HepG2 (cell line): Measurements from ENCODE around the gene PTPN22. TPM values are rescaled to one million over a fixed set of nuclear protein-coding genes. Genes with fewer than 3 reads are reported as not detected.
A peak's percentile ranks its signal among the peaks of the same experiment; 100 is the strongest.

ENCODE experiments used
- ATAC-seq: fragments of 200-7000 bp; cut with Tn5 transposase; 3 replicates; pipeline ENCODE4 v1.9.1; 2020; ENCODE audit warnings: mild to moderate bottlenecking, moderate library complexity
- BruUV-seq: library from RNA; stranded (reverse); fragments of 400-500 nt; replicated peaks from 2 replicates; lab custom pipeline; 2021; lab: Mats Ljungman, UMichigan
- CTCF ChIA-PET: fragments of 300-600 bp; formaldehyde crosslinking; extraction: SDS; loops from one replicate; lab custom pipeline; 2021; ENCODE audit warnings: low total read pairs, inconsistent platforms, low intra/inter-chr PET ratio; lab: Yijun Ruan, JAX
- POLR2A ChIA-PET: fragments of 350-600 bp; sonication (Branson Sonifier 250); formaldehyde crosslinking; loops from one replicate; lab custom pipeline; 2020; ENCODE audit warnings: antibody characterized with exemption, inconsistent platforms; lab: Yijun Ruan, JAX
- DNase-seq: peaks from one replicate; pipeline ENCODE4 v3.0.0-alpha.2; 2015; ENCODE audit warnings: low spot score
- FAIRE-seq: peaks from 3 replicates; lab custom pipeline; 2011; peaks lifted over from hg19 to GRCh38; lab: Jason Lieb, UNC
- H2AFZ ChIP-seq: one replicate; pipeline ENCODE4 v1.6.1; 2011; ENCODE audit warnings: low read length, inconsistent platforms
- H3K27ac ChIP-seq: fragments of 300-600 bp; 3 replicates; pipeline ENCODE4 v1.8.0; 2011; ENCODE audit warnings: mixed run types, mild to moderate bottlenecking, mixed read lengths, low read length, inconsistent platforms; ENCODE audit not compliant: insufficient read depth; ENCODE audit errors: extremely low read length
- H3K27me3 ChIP-seq, 2 experiments: fragments of 200-600 bp in 1 of 2; 2 replicates in 1 of 2; 3 replicates in 1 of 2; pipeline versions ENCODE4 v1.6.0 to v1.8.0; 2011; ENCODE audit warnings: low read length in 2 of 2, mild to moderate bottlenecking in 2 of 2, moderate library complexity in 2 of 2, inconsistent platforms in 1 of 2; ENCODE audit not compliant: insufficient read depth in 2 of 2, control insufficient read depth in 1 of 2
- H3K36me3 ChIP-seq, 2 experiments: fragments of 200-600 bp in 1 of 2; replicated peaks in 1 of 2; 2 replicates in 1 of 2; 3 replicates in 1 of 2; pipeline versions ENCODE4 v1.5.1 to v1.8.0; 2011; ENCODE audit warnings: low read length in 2 of 2, inconsistent platforms in 1 of 2; ENCODE audit not compliant: insufficient read depth in 2 of 2, control insufficient read depth in 1 of 2
- H3K4me1 ChIP-seq: 2 replicates; pipeline ENCODE4 v1.5.1; 2012; ENCODE audit warnings: low read length, inconsistent platforms; ENCODE audit not compliant: insufficient read depth
- H3K4me2 ChIP-seq: 2 replicates; pipeline ENCODE4 v1.6.0; 2011; ENCODE audit warnings: low read depth, low read length, inconsistent platforms
- H3K4me3 ChIP-seq, 3 experiments: fragments of 200-600 bp in 1 of 3; sonication (generic), shearing (Covaris generic) in 1 of 3; replicated peaks in 1 of 3; 2 replicates each; pipeline ENCODE4 v1.5.1; 2011 to 2016; ENCODE audit warnings: low read length in 3 of 3, inconsistent platforms in 2 of 3, low read depth in 2 of 3, mild to moderate bottlenecking in 2 of 3, control low read depth in 1 of 3, mixed read lengths in 1 of 3; ENCODE audit not compliant: insufficient read depth in 1 of 3
- H3K79me2 ChIP-seq: one replicate; pipeline ENCODE4 v1.6.1; 2011; ENCODE audit warnings: low read length, inconsistent platforms; ENCODE audit not compliant: insufficient read depth
- H3K9ac ChIP-seq: 2 replicates; pipeline ENCODE4 v1.6.0; 2011; ENCODE audit warnings: mild to moderate bottlenecking, low read depth, low read length, inconsistent platforms; ENCODE audit not compliant: insufficient read depth
- H3K9me3 ChIP-seq: 2 replicates; pipeline ENCODE4 v1.5.1; 2012; ENCODE audit warnings: mild to moderate bottlenecking, low read length
- H4K20me1 ChIP-seq: 2 replicates; pipeline ENCODE4 v1.6.0; 2011; ENCODE audit warnings: inconsistent platforms, mild to moderate bottlenecking, low read length, moderate library complexity; ENCODE audit not compliant: insufficient read depth
- ASH2L ChIP-seq: fragments of 300-600, 200-600 bp; sonication (generic); IDR thresholded peaks from 2 replicates; pipeline ENCODE4 v1.7.0; 2017; ENCODE audit warnings: low read depth, mild to moderate bottlenecking, moderate library complexity, mixed read lengths, low read length; ENCODE audit not compliant: insufficient read length
- FOXP1 ChIP-seq, 2 experiments: fragments of 450-650 bp in 1 of 2; IDR thresholded peaks; 2 replicates each; pipeline ENCODE4 v1.6.1; 2017 to 2018; ENCODE audit warnings: antibody characterized with exemption in 1 of 2
- MXI1 ChIP-seq: IDR thresholded peaks from 3 replicates; pipeline ENCODE4 v1.6.1; 2012; ENCODE audit warnings: low read depth, low read length, inconsistent platforms, borderline replicate concordance
- PBX2 ChIP-seq: IDR thresholded peaks from 2 replicates; pipeline ENCODE4 v1.6.1; 2016; ENCODE audit warnings: control low read depth
- PPARG ChIP-seq: conservative IDR thresholded peaks from 2 replicates; pipeline ENCODE4 v1.6.1; 2016; ENCODE audit warnings: missing biosample characterization, missing genetic modification reagents
- TGIF2 ChIP-seq: IDR thresholded peaks from 2 replicates; pipeline ENCODE4 v1.6.1; 2016; ENCODE audit warnings: control low read depth, missing compliant biosample characterization
- ZNF121 ChIP-seq: sonication (generic); formaldehyde crosslinking; IDR thresholded peaks from 2 replicates; pipeline ENCODE4 v1.5.0; 2020; ENCODE audit warnings: mild to moderate bottlenecking, missing genetic modification reagents
- ZNF143 ChIP-seq: sonication (generic); formaldehyde crosslinking; IDR thresholded peaks from 2 replicates; pipeline ENCODE4 v1.4.0; 2020; ENCODE audit warnings: missing genetic modification reagents
- ZNF17 ChIP-seq: sonication (generic); formaldehyde crosslinking; IDR thresholded peaks from 2 replicates; pipeline ENCODE4 v1.5.0; 2020; ENCODE audit warnings: mild to moderate bottlenecking, missing genetic modification reagents
- ZNF224 ChIP-seq: sonication (generic); formaldehyde crosslinking; IDR thresholded peaks from 2 replicates; pipeline ENCODE4 v1.5.0; 2020; ENCODE audit warnings: mild to moderate bottlenecking, missing genetic modification reagents
- ZNF264 ChIP-seq: sonication (generic); formaldehyde crosslinking; IDR thresholded peaks from 2 replicates; pipeline ENCODE4 v1.4.0; 2020; ENCODE audit warnings: missing genetic modification reagents
- ZNF292 ChIP-seq: sonication (generic); formaldehyde crosslinking; IDR thresholded peaks from 2 replicates; pipeline ENCODE4 v1.8.1; 2022; ENCODE audit warnings: mild to moderate bottlenecking, low read depth, missing genetic modification reagents, borderline replicate concordance
- ZNF333 ChIP-seq: sonication (generic); formaldehyde crosslinking; IDR thresholded peaks from 2 replicates; pipeline ENCODE4 v1.4.0; 2020; ENCODE audit warnings: mild to moderate bottlenecking, missing genetic modification reagents, borderline replicate concordance
- ZNF337 ChIP-seq: sonication (generic); formaldehyde crosslinking; IDR thresholded peaks from 2 replicates; pipeline ENCODE4 v1.5.1; 2020; ENCODE audit warnings: missing genetic modification reagents, low read depth, mild to moderate bottlenecking, borderline replicate concordance
- ZNF501 ChIP-seq: sonication (generic); formaldehyde crosslinking; IDR thresholded peaks from 2 replicates; pipeline ENCODE4 v1.5.1; 2020; ENCODE audit warnings: mild to moderate bottlenecking, moderate library complexity, missing genetic modification reagents
- ZNF720 ChIP-seq: sonication (generic); formaldehyde crosslinking; IDR thresholded peaks from 2 replicates; pipeline ENCODE4 v1.4.0; 2020; ENCODE audit warnings: missing genetic modification reagents
- WGBS: methylation state at CpG from one replicate; pipeline ENCODE4 v1.1.6; 2017; ENCODE audit warnings: low lambda C conversion rate; 5-methylcytosine and 5-hydroxymethylcytosine counted together
- in situ Hi-C: cut with HindIII; loops from 2 replicates; pipeline ENCODE4 v1.10.0; 2017; ENCODE audit warnings: low pct_unique_long_range_greater_than_20kb; ENCODE audit not compliant: extremely low pct_ligation_motif_present
- intact Hi-C: fragments of 100-400 bp; cut with micrococcal nuclease; formaldehyde crosslinking; loops from one replicate; pipeline ENCODE4 v1.10.0; 2022; ENCODE audit not compliant: unreplicated experiment
- polyA plus RNA-seq, 8 experiments: library from polyadenylated mRNA; depleted of rRNA in 3 of 8; stranded (reverse) in 7 of 8; unstranded in 1 of 8; fragments of >200 nt; fragmentation: Illumina TruSeq in 4 of 8; extraction: Trizol in 4 of 8; gene quantifications; 2 replicates each; pipeline versions ENCODE4 v1.2.1 to v1.2.3, GENCODE V29; 2011 to 2016; ENCODE audit warnings: low read depth in 4 of 8, missing spikeins in 1 of 8, mixed read lengths in 1 of 8; ENCODE audit not compliant: insufficient read depth in 1 of 8
- total RNA-seq, 5 experiments: library from RNA; depleted of rRNA; stranded (reverse); fragments of >200 nt; fragmentation: Illumina TruSeq; extraction: Trizol; gene quantifications; 2 replicates each; pipeline ENCODE4 v1.2.3, GENCODE V29; 2016; ENCODE audit warnings: low read depth in 1 of 5

PTPN22 gene
- total and polyA plus RNA-seq, 2 of the 13 experiments (the other 11 are each of a cell fraction or from before 2014, with no cell fraction given), result not detected

DNA sequence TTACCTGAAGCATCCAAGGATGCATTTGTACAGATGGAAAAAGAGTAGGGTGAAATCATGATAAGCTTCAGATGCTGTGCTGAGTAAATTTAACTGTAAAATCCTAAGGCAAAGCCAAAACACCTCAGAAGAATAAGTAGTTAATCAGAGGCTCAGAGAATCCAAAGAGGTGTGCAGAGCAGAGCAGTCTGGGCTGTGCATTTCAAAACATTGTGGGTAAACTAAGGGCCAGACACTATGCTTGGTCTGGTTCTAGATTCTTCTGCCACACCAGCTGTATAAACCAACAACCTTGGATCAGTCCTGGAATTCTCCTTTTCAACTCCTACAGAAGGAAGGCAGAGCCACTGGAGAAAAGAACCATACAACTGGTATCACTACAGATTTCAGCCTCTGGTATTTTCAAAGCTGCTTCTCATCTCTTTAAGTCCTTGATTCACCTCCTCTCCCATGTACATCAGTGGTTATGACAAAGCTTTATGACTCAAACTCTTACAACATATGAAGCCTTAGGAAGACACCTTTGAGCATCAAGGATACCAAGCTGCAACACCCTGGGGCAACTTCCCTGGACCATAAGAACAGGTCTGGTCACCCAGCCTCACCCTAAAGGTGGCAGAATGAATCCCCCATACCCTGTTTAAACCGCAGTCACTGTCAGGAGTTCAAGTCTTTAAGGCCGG is 46.0 kb upstream of the PTPN22 start:
- Histone ChIP-seq H3K4me1 (no peaks in the 10 kb centered on the region), H3K4me2 (no peak overlapping the region), H3K36me3 (0 out of 5 replicates have a peak, but pooled peaks cover 0 to 4% of the 10 kb centered on the region in 2 experiments), H3K27ac (no peak overlapping the region), H3K9ac (no peak overlapping the region), H2AFZ (no peak overlapping the region), H3K4me3 (no peak overlapping the region), H3K79me2 (no peaks in the 10 kb centered on the region), H4K20me1 (no peaks in the 10 kb centered on the region), H3K27me3 (peaks cover 0 to 2% of the 10 kb centered on the region in 2 experiments; a peak in 1 of 5 replicates), H3K9me3 (no peaks in the 10 kb centered on the region)
- in situ Hi-C loops (no loop called here), intact Hi-C loops (no loop called here)
- BruUV-seq, result no TSS peak
- 61% methylated on average over 2 of the region's 2 CpGs for WGBS
- DNase-seq, result no peak
- no peak for TF ChIP-seq PPARG (CRISPR knock-in tag)
- TF ChIP-seq ZNF17 (CRISPR knock-in tag), result no peak
- no peak for TF ChIP-seq TGIF2
- no peak for TF ChIP-seq ASH2L
- no peak for TF ChIP-seq FOXP1 (IDR thresholded peaks at IDR 0.05)
- no peak for TF ChIP-seq FOXP1 (CRISPR knock-in tag; IDR thresholded peaks at IDR 0.05)
- TF ChIP-seq ZNF337 (CRISPR knock-in tag), result no peak
- no peak for TF ChIP-seq ZNF264
- TF ChIP-seq ZNF333 (CRISPR knock-in tag), result no peak
- CTCF ChIA-PET, result no interaction called here
- POLR2A ChIA-PET, result no interaction called here
- ATAC-seq, result no peak
- FAIRE-seq, result no peak

DNA sequence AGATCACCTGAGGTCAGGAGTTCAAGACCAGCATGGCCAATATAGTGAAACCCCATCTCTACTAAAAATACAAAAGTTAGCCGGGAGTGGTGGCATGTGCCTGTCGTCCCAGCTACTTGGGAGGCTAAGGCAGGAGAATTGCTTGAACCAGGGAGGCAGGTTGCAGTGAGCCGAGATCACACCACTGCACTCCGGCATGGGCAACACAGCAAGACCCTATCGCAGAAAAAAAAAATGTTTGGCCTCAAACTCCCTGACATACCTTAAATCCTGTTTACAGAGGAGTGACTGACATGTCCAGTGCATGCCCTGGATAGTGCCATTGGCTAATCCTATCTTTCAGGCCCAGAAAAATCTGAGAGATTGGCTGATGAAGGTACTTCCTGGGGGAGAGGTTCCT is 45.5 kb upstream of the PTPN22 start:
- Histone ChIP-seq H3K4me2 (no peak overlapping the region), H3K27me3 (no peaks in the 10 kb centered on the region), H3K79me2 (no peaks in the 10 kb centered on the region), H4K20me1 (no peaks in the 10 kb centered on the region), H3K9ac (no peak overlapping the region), H3K4me3 (no peak overlapping the region), H3K27ac (no peak overlapping the region), H3K4me1 (no peaks in the 10 kb centered on the region), H3K36me3 (peaks cover 2 to 5% of the 10 kb centered on the region in 2 experiments; a peak in 2 of 5 replicates), H3K9me3 (no peaks in the 10 kb centered on the region), H2AFZ (no peak overlapping the region)
- ATAC-seq (no peak), FAIRE-seq (no peak), DNase-seq (no peak)
- in situ Hi-C loops, result no loop called here
- no TSS peak for BruUV-seq
- WGBS, result 89% methylated on average over 5 of the region's 5 CpGs
- CTCF ChIA-PET, result no interaction called here
- peak; percentile 27; the same call in 1 of the 2 replicates for TF ChIP-seq ZNF121 (CRISPR knock-in tag)
- no peak for TF ChIP-seq ZNF143 (CRISPR knock-in tag)
- TF ChIP-seq ZNF224 (CRISPR knock-in tag), result no peak
- TF ChIP-seq ZNF501 (CRISPR knock-in tag), result no peak
- TF ChIP-seq MXI1, result no peak
- TF ChIP-seq PBX2 (CRISPR knock-in tag), result no peak
- no peak for TF ChIP-seq ZNF292 (CRISPR knock-in tag)
- no peak for TF ChIP-seq ZNF720 (CRISPR knock-in tag)
- intact Hi-C loops, result no loop called here
- POLR2A ChIA-PET, result no interaction called here
